ENCODE results near the gene HSPBAP1. TPM values are rescaled to one million over a fixed set of nuclear protein-coding genes. Genes with fewer than 3 reads are reported as not detected.
"Not testable (repeated sequence)": the region's sequence is repeated elsewhere in the genome, so short reads cannot be mapped to it uniquely, and the experiment has no call there.

HSPBAP1 gene
- total RNA-seq, 2 experiments from 2014 or later, result 4.0 to 4.2 TPM

DNA sequence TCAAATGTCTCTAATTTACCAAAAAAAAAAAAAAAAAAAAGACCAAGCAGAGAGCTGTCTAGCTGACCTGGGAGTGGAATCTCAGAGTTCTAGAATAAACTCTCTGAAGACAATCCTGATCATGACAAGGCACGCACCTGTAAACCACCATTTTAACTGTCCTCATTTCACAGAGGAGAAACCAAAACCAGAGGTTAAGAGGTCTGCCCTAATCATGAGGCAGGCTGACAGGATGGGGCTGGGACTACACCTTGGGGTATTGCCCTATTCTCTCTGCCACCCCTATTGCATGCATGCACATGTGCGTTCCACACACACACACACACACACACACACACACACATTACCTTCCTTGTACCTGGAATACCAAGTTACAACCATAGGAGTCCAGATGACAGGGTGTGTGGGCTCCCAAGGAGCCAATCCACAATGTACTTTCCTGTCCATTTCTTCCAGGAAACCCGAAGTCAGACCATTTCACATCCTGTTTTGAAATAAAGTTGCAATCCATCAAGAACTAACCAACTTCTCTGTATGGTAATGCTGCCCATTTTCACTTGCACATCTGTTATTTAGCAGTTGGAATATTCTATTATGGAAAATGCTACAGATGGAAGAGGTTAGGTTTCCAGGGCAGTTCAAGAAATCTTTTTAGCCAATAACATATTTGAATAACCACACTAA lies 34.6 kb downstream of the HSPBAP1 start:
- ChIA-PET POLR2A (interaction anchor here (0.6 kb wide), 1 partner anchor 131 kb away, joined by 3 read pairs; no protein-coding TSS in a partner anchor), CTCF (interaction anchor here (5.1 kb wide), 1 partner anchor 269 kb away, joined by 24 read pairs; the partner anchor contains the start of gene SEMA5B)
- ATAC-seq, result peak; percentile 51

DNA sequence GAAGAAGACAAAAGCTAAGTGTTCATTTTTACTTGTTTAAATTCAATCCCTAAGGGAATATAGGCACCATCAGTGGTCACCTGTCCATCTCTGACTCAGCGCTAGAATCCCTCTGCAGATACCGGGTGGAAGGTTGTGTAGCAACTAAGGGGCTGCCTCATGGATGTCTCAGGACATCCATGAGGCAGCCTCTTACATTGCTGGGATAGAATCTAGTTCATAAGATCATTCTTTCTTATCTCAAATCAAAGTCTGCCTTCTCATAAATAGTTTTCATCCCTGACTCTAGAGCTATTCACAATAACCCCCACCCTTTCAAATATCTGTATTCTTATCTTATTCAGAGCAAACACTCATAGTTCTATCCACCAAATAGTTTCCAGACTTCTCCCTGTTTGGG lies 38.1 kb downstream of the HSPBAP1 start:
- ChIA-PET CTCF (interaction anchor here (0.6 to 5.1 kb wide), 27 partner anchors 9 to 363 kb away, joined by 3 to 24 read pairs (median 4); partner anchors contain the start of genes HSPBAP1 and SEMA5B), POLR2A (no interaction called here)
- H3K9me3 Mint-ChIP-seq, result no peaks in the 10 kb centered on the region
- peaks cover 13% of the 10 kb centered on the region for H3K36me3 Mint-ChIP-seq (ENCODE audit: low read depth)
- DNase-seq (no peak), ATAC-seq (no peak)
- H3K4me3 Mint-ChIP-seq, result no peak overlapping the region
- intact Hi-C loops (cut with micrococcal nuclease), result loop anchor here (10.0 kb wide), 1 partner anchor 269 kb away; the partner anchor contains the start of gene SEMA5B
- TF ChIP-seq, protein P1, sequence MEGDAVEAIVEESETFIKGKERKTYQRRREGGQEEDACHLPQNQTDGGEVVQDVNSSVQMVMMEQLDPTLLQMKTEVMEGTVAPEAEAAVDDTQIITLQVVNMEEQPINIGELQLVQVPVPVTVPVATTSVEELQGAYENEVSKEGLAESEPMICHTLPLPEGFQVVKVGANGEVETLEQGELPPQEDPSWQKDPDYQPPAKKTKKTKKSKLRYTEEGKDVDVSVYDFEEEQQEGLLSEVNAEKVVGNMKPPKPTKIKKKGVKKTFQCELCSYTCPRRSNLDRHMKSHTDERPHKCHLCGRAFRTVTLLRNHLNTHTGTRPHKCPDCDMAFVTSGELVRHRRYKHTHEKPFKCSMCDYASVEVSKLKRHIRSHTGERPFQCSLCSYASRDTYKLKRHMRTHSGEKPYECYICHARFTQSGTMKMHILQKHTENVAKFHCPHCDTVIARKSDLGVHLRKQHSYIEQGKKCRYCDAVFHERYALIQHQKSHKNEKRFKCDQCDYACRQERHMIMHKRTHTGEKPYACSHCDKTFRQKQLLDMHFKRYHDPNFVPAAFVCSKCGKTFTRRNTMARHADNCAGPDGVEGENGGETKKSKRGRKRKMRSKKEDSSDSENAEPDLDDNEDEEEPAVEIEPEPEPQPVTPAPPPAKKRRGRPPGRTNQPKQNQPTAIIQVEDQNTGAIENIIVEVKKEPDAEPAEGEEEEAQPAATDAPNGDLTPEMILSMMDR (IDR thresholded peaks at IDR 0.05), result no peak
- H3K27me3 Mint-ChIP-seq, result no peaks in the 10 kb centered on the region
- peaks cover 2% of the 10 kb centered on the region for H3K4me1 Mint-ChIP-seq (ENCODE audit: low read depth)
- no peak overlapping the region for H3K27ac Mint-ChIP-seq

More for the DNA sequence above, 34.6 kb downstream of the HSPBAP1 start:
- Mint-ChIP-seq H3K9me3 (no peaks in the 10 kb centered on the region), H3K4me3 (no peak overlapping the region), H3K4me1 (ENCODE audit: low read depth) (peaks cover 2% of the 10 kb centered on the region), H3K36me3 (ENCODE audit: low read depth) (peaks cover 7% of the 10 kb centered on the region), H3K27ac (no peak overlapping the region), H3K27me3 (no peaks in the 10 kb centered on the region)
- no peak for DNase-seq
- intact Hi-C loops (cut with micrococcal nuclease), result loop anchor here (10.0 kb wide), 1 partner anchor 266 kb away; the partner anchor contains the start of gene SEMA5B
- TF ChIP-seq, protein P1 (IDR thresholded peaks at IDR 0.05), result no peak

DNA sequence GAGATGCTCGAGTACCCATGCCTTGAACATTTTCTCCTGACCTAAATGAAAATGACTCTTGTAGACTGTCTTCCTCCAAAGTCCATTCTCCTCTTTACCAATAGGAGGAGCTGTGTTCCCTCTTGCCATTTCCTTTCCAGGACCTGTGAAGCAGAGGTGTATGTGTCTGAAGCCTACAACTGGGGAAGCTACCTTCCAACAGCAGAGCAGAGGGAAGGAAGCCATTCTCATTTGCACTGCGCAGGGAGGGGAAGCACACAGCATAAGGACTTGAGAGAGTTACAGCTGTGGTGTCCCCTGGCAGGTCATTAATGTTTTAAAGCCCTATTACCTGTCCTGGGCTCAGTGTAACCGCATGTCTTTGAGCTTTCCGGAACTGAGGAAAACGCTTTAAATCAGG lies 38.7 kb downstream of the HSPBAP1 start:
- H3K27ac Mint-ChIP-seq, result no peak overlapping the region
- DNase-seq (peak; percentile 11), ATAC-seq (peak; percentile 95)
- no peaks in the 10 kb centered on the region for H3K27me3 Mint-ChIP-seq
- H3K4me1 Mint-ChIP-seq (ENCODE audit: low read depth), result peaks cover 2% of the 10 kb centered on the region
- no peaks in the 10 kb centered on the region for H3K9me3 Mint-ChIP-seq
- peaks cover 13% of the 10 kb centered on the region for H3K36me3 Mint-ChIP-seq (ENCODE audit: low read depth)
- POLR2A ChIA-PET, result no interaction called here
- CTCF ChIA-PET, result interaction anchor here (0.6 to 5.1 kb wide), 28 partner anchors 9 to 362 kb away, joined by 3 to 24 read pairs (median 4); partner anchors contain the start of genes HSPBAP1 and SEMA5B
- intact Hi-C loops (cut with micrococcal nuclease), result loop anchor here (10.0 kb wide), 1 partner anchor 270 kb away; the partner anchor contains the start of gene SEMA5B
- H3K4me3 Mint-ChIP-seq, result no peak overlapping the region
- TF ChIP-seq, protein P1 (IDR thresholded peaks at IDR 0.05), result peak; percentile 83

DNA sequence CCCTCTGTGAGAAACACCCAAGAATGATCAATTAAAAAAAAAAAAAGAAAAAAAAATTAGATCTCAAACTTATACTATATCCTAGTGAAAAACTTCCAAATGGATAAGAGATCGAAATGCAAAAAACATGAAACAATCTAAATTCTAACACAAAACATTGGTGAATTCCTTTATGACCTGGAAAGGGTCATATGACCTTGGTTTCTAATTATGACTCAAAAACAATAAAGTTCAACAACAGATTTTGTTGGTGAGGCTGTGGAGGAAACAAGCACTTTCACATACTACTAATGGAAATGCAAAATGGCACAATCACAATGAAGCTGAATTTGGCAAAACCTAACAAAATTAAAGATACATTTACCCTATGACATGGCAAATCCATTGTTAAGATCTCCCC lies 45.3 kb downstream of the HSPBAP1 start:
- Mint-ChIP-seq H3K27me3 (no peaks in the 10 kb centered on the region), H3K36me3 (ENCODE audit: low read depth) (peaks cover 23% of the 10 kb centered on the region), H3K9me3 (no peaks in the 10 kb centered on the region), H3K4me1 (ENCODE audit: low read depth) (no peaks in the 10 kb centered on the region), H3K4me3 (no peak overlapping the region), H3K27ac (no peak overlapping the region)
- ChIA-PET CTCF (no interaction called here), POLR2A (no interaction called here)
- TF ChIP-seq, protein P1 (IDR thresholded peaks at IDR 0.05), result no peak
- DNase-seq (no peak), ATAC-seq (no peak)
- intact Hi-C loops (cut with micrococcal nuclease), result no loop called here

DNA sequence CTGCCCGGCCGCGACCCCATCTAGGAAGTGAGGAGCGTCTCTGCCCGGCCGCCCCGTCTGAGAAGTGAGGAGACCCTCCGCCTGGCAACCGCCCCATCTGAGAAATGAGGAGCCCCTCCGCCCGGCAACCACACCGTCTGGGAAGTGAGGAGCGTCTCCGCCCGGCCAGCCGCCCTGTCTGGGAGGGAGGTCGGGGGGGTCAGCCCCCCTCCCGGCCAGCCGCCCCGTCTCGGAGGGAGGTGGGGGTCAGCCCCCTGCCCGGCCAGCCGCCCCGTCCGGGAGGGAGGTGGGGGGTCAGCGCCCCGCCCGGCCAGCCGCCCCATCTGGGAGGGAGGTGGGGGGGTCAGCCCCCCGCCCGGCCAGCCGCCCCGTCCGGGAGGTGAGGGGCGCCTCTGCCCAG lies 46.3 kb downstream of the HSPBAP1 start:
- H3K4me1 Mint-ChIP-seq (ENCODE audit: low read depth); POLR2A ChIA-PET; ATAC-seq; H3K27me3 Mint-ChIP-seq; intact Hi-C loops (cut with micrococcal nuclease); H3K9me3 Mint-ChIP-seq; H3K27ac Mint-ChIP-seq; CTCF ChIA-PET; DNase-seq; H3K4me3 Mint-ChIP-seq: not testable (repeated sequence)
- peaks cover 28% of the 10 kb centered on the region for H3K36me3 Mint-ChIP-seq (ENCODE audit: low read depth)

Measured in activated CD8-positive, alpha-beta T cell treated with anti-CD3 and anti-CD28 coated beads for 36 hours (primary cell).